Calu3 (cell line): Measurements from ENCODE around the gene SH3D21. TPM values are rescaled to one million over a fixed set of nuclear protein-coding genes. Genes with fewer than 3 reads are reported as not detected.

Experiments
- BruUV-seq: library from RNA; stranded (reverse); fragments of 400-500 nt; replicated peaks from 2 replicates; lab custom pipeline; 2021; lab: Mats Ljungman, UMichigan
- CTCF ChIA-PET: fragments of 300-600 bp; sonication (Branson Sonifier 250); formaldehyde crosslinking; loops from one replicate; lab custom pipeline; 2022; ENCODE audit warnings: antibody characterized with exemption; lab: Charles Lee
- DNase-seq: peaks from one replicate; pipeline ENCODE4 v3.0.0; 2022
- H3K27ac Mint-ChIP-seq: one replicate; pipeline ENCODE4 v1.8.0; 2022; ENCODE audit warnings: mixed read lengths; ENCODE audit not compliant: unreplicated experiment
- H3K27me3 Mint-ChIP-seq: one replicate; pipeline ENCODE4 v1.8.0; 2022; ENCODE audit warnings: mixed read lengths; ENCODE audit not compliant: unreplicated experiment
- H3K36me3 Mint-ChIP-seq: one replicate; pipeline ENCODE4 v1.8.0; 2022; ENCODE audit warnings: mild to moderate bottlenecking, moderate library complexity, mixed read lengths; ENCODE audit not compliant: insufficient read depth, unreplicated experiment
- H3K4me1 Mint-ChIP-seq: one replicate; pipeline ENCODE4 v1.8.0; 2022; ENCODE audit warnings: mild to moderate bottlenecking, low read depth, mixed read lengths; ENCODE audit not compliant: unreplicated experiment
- H3K4me3 Mint-ChIP-seq: one replicate; pipeline ENCODE4 v1.8.0; 2022; ENCODE audit warnings: mild to moderate bottlenecking, low read depth, moderate library complexity, mixed read lengths; ENCODE audit not compliant: unreplicated experiment
- H3K9me3 Mint-ChIP-seq: one replicate; pipeline ENCODE4 v1.8.0; 2022; ENCODE audit warnings: low read depth, mixed read lengths; ENCODE audit not compliant: unreplicated experiment
- CTCF ChIP-seq: fragments of 200-600 bp; IDR thresholded peaks from one replicate; pipeline ENCODE4 v1.8.0; 2022; ENCODE audit warnings: antibody characterized with exemption; ENCODE audit not compliant: unreplicated experiment
- intact Hi-C: fragments of 100-400 bp; cut with micrococcal nuclease; formaldehyde crosslinking; loops from one replicate; pipeline ENCODE4 v1.10.0; 2022; ENCODE audit not compliant: unreplicated experiment
- total RNA-seq: library from RNA; stranded (reverse); gene quantifications from 2 replicates; pipeline ENCODE4 v1.2.3, GENCODE V29; 2022

Gene SH3D21
- total RNA-seq, 1 experiment from 2014 or later = 12.1 TPM

GRCh38 chr1:36309397-36309796, 3.2 kb downstream of the SH3D21 start:
- H3K4me1 Mint-ChIP-seq = no peaks in the 10 kb centered on the region
- H3K4me3 Mint-ChIP-seq = no peak overlapping the region
- no peak overlapping the region for H3K27ac Mint-ChIP-seq
- no peak for DNase-seq
- H3K9me3 Mint-ChIP-seq = no peaks in the 10 kb centered on the region
- intact Hi-C loops = no loop called here
- peaks cover 44% of the 10 kb centered on the region for H3K36me3 Mint-ChIP-seq
- CTCF ChIA-PET = no interaction called here
- TF ChIP-seq CTCF = no peak
- BruUV-seq = no TSS peak
- no peaks in the 10 kb centered on the region for H3K27me3 Mint-ChIP-seq

- H3K36me3 Mint-ChIP-seq = peaks cover 35% of the 10 kb centered on the region
- H3K27me3 Mint-ChIP-seq = no peaks in the 10 kb centered on the region
- intact Hi-C loops = no loop called here
- H3K27ac Mint-ChIP-seq = no peak overlapping the region
- DNase-seq = no peak
- CTCF ChIA-PET = no interaction called here
- TF ChIP-seq CTCF = no peak
- no peaks in the 10 kb centered on the region for H3K9me3 Mint-ChIP-seq
- no peak overlapping the region for H3K4me3 Mint-ChIP-seq
- no peaks in the 10 kb centered on the region for H3K4me1 Mint-ChIP-seq
- BruUV-seq = no TSS peak
These were observed 14.2 kb downstream of the SH3D21 start for GRCh38 chr1:36320291-36320761.

- H3K36me3 Mint-ChIP-seq = peaks cover 39% of the 10 kb centered on the region
- H3K9me3 Mint-ChIP-seq = no peaks in the 10 kb centered on the region
- no peak for DNase-seq
- no peaks in the 10 kb centered on the region for H3K4me1 Mint-ChIP-seq
- no peak overlapping the region for H3K27ac Mint-ChIP-seq
- BruUV-seq = TSS peak; percentile 11
- intact Hi-C loops = no loop called here
- no peak overlapping the region for H3K4me3 Mint-ChIP-seq
- TF ChIP-seq CTCF = no peak
- CTCF ChIA-PET = no interaction called here
- no peaks in the 10 kb centered on the region for H3K27me3 Mint-ChIP-seq
These were observed 14.6 kb downstream of the SH3D21 start for GRCh38 chr1:36320767-36321118.

- CTCF ChIA-PET = no interaction called here
- Mint-ChIP-seq H3K4me3 (peak overlapping the region; percentile 21), H3K4me1 (peaks cover 5% of the 10 kb centered on the region), H3K9me3 (no peaks in the 10 kb centered on the region), H3K36me3 (peaks cover 45% of the 10 kb centered on the region), H3K27me3 (no peaks in the 10 kb centered on the region), H3K27ac (peak overlapping the region; percentile 42)
- intact Hi-C loops = no loop called here
- no TSS peak for BruUV-seq
- DNase-seq = no peak
- TF ChIP-seq CTCF = no peak
These were observed 15.2 kb downstream of the SH3D21 start for GRCh38 chr1:36321119-36321951.
